ENCODE measurements around the gene S100A9.
A peak's percentile ranks its signal among the peaks of the same experiment; 100 is the strongest.
"Not testable (repeated sequence)": the region's sequence is repeated elsewhere in the genome, so short reads cannot be mapped to it uniquely, and the experiment has no call there.

The S100A9 gene

GRCh38 chr1:153345187-153346076 lies 12.2 kb upstream of the S100A9 start:
- no peak for DNase-seq

GRCh38 chr1:153346077-153346723 lies 11.5 kb upstream of the S100A9 start:
- no peak for DNase-seq

GRCh38 chr1:153347049-153347448 lies 10.6 kb upstream of the S100A9 start:
- DNase-seq, result not testable (repeated sequence)

GRCh38 chr1:153347856-153348255 lies 9.8 kb upstream of the S100A9 start:
- DNase-seq, result no peak

- DNase-seq, result no peak
Observed at GRCh38 chr1:153348511-153349362, 8.9 kb upstream of the S100A9 start, which contains the start of gene PGLYRP4. Gene PGLYRP4, minus strand, starts transcription at chr1:153348841. Its CDS starts 909 bp downstream, at chr1:153347932.

GRCh38 chr1:153349363-153350320 lies 8.0 kb upstream of the S100A9 start:
- no peak for DNase-seq

- no peak for DNase-seq
Observed at GRCh38 chr1:153350321-153350957, 7.2 kb upstream of the S100A9 start.

- DNase-seq, result peak; percentile 62 to 68
Observed at GRCh38 chr1:153352523-153352922, 5.1 kb upstream of the S100A9 start.

- no peak for DNase-seq
Observed at GRCh38 chr1:153353226-153353947, 4.3 kb upstream of the S100A9 start.

GRCh38 chr1:153354515-153355193 lies 3.0 kb upstream of the S100A9 start:
- no peak for DNase-seq

GRCh38 chr1:153355445-153356071 lies 2.1 kb upstream of the S100A9 start:
- peak; percentile 39 to 55 for DNase-seq

GRCh38 chr1:153356392-153357075 lies 1.1 kb upstream of the S100A9 start:
- no peak for DNase-seq

- DNase-seq, result no peak
Observed at GRCh38 chr1:153357076-153357852, 390 bp upstream of the S100A9 start.

GRCh38 chr1:153358691-153358975 lies 979 bp downstream of the S100A9 start:
- DNase-seq, result no peak

GRCh38 chr1:153359241-153359640 lies 1.6 kb downstream of the S100A9 start:
- DNase-seq, result no peak

GRCh38 chr1:153360190-153360589 lies 2.5 kb downstream of the S100A9 start:
- DNase-seq, result no peak

- DNase-seq, result no peak
Observed at GRCh38 chr1:153360592-153361479, 3.2 kb downstream of the S100A9 start.
